Neuronal stem cell (in vitro differentiated cells): ENCODE results near the gene WDR72.

Source experiments
- DNase-seq: peaks from one replicate; pipeline ENCODE4 v3.0.0-alpha.2; 2013; ENCODE audit warnings: low spot score
- H2AFZ ChIP-seq: one replicate; pipeline ENCODE4 v1.6.1; 2013; ENCODE audit warnings: mild to moderate bottlenecking, low read length, inconsistent platforms
- H2AK5ac ChIP-seq: 2 replicates; pipeline ENCODE4 v1.6.1; 2013; ENCODE audit warnings: low read depth, mild to moderate bottlenecking, inconsistent platforms, low read length, moderate library complexity, mixed read lengths
- H2BK120ac ChIP-seq: 2 replicates; pipeline ENCODE4 v1.6.1; 2013; ENCODE audit warnings: low read depth, mild to moderate bottlenecking, inconsistent platforms, low read length, moderate library complexity, mixed read lengths
- H2BK12ac ChIP-seq: one replicate; pipeline ENCODE4 v1.6.1; 2013; ENCODE audit warnings: low read length, inconsistent platforms
- H2BK15ac ChIP-seq: 2 replicates; pipeline ENCODE4 v1.6.1; 2013; ENCODE audit warnings: mild to moderate bottlenecking, low read length, inconsistent platforms, mixed read lengths
- H2BK5ac ChIP-seq: one replicate; pipeline ENCODE4 v1.6.1; 2013; ENCODE audit warnings: inconsistent platforms, mild to moderate bottlenecking, low read length, moderate library complexity
- H3K14ac ChIP-seq: one replicate; pipeline ENCODE4 v1.6.1; 2013; ENCODE audit warnings: low read length, inconsistent platforms
- H3K18ac ChIP-seq: 2 replicates; pipeline ENCODE4 v1.6.1; 2013; ENCODE audit warnings: low read length, inconsistent platforms
- H3K23ac ChIP-seq: 2 replicates; pipeline ENCODE4 v1.6.1; 2013; ENCODE audit warnings: low read depth, mild to moderate bottlenecking, mixed read lengths, low read length, inconsistent platforms; ENCODE audit not compliant: poor library complexity
- H3K27ac ChIP-seq: replicated peaks from 3 replicates; pipeline ENCODE4 v1.5.1; 2013; ENCODE audit warnings: low read length, inconsistent platforms
- H3K27me3 ChIP-seq, 3 experiments: 2 replicates each; pipeline ENCODE4 v1.6.1; 2013; ENCODE audit warnings: low read length in 3 of 3, mild to moderate bottlenecking in 2 of 3, inconsistent platforms in 1 of 3, low read depth in 1 of 3, mixed read lengths in 1 of 3, moderate library complexity in 1 of 3; ENCODE audit not compliant: control insufficient read depth in 3 of 3, insufficient read depth in 3 of 3
- H3K36me3 ChIP-seq, 2 donors: replicated peaks in 1 of 2; 2 replicates each; pipeline ENCODE4 v1.6.1; 2013; ENCODE audit warnings: low read length in 2 of 2; ENCODE audit not compliant: control insufficient read depth in 2 of 2, insufficient read depth in 2 of 2
- H3K4ac ChIP-seq: 2 replicates; pipeline ENCODE4 v1.6.1; 2013; ENCODE audit warnings: inconsistent platforms, mild to moderate bottlenecking, low read length, moderate library complexity
- H3K4me1 ChIP-seq, 2 donors: 1 replicate in 1 of 2; 2 replicates in 1 of 2; pipeline ENCODE4 v1.6.1; 2013; ENCODE audit warnings: low read length in 2 of 2, low read depth in 1 of 2; ENCODE audit not compliant: control insufficient read depth in 2 of 2, insufficient read depth in 1 of 2
- H3K4me2 ChIP-seq: one replicate; pipeline ENCODE4 v1.6.1; 2013; ENCODE audit warnings: mild to moderate bottlenecking, low read length, inconsistent platforms; ENCODE audit not compliant: insufficient read depth, poor library complexity, severe bottlenecking
- H3K4me3 ChIP-seq, 2 donors: 2 replicates each; pipeline ENCODE4 v1.5.1; 2013; ENCODE audit warnings: low read length in 2 of 2, mild to moderate bottlenecking in 2 of 2, inconsistent platforms in 1 of 2, moderate library complexity in 1 of 2
- H3K79me1 ChIP-seq: one replicate; pipeline ENCODE4 v1.6.1; 2013; ENCODE audit warnings: low read depth, mild to moderate bottlenecking, inconsistent platforms, low read length, moderate library complexity
- H3K9ac ChIP-seq: one replicate; pipeline ENCODE4 v1.6.1; 2013; ENCODE audit warnings: mild to moderate bottlenecking, low read depth, low read length, inconsistent platforms; ENCODE audit not compliant: poor library complexity
- H3K9me3 ChIP-seq, 2 donors: replicated peaks in 1 of 2; 2 replicates each; pipeline versions ENCODE3 to v1.6.1; 2013; ENCODE audit warnings: low read length in 2 of 2, mild to moderate bottlenecking in 2 of 2, inconsistent platforms in 1 of 2, low read depth in 1 of 2, mixed read lengths in 1 of 2, moderate library complexity in 1 of 2; ENCODE audit not compliant: control insufficient read depth in 2 of 2, insufficient read depth in 1 of 2
- H4K8ac ChIP-seq: one replicate; pipeline ENCODE4 v1.6.1; 2013; ENCODE audit warnings: low read depth, mild to moderate bottlenecking, inconsistent platforms, low read length, moderate library complexity
- H4K91ac ChIP-seq: one replicate; pipeline ENCODE4 v1.6.1; 2013; ENCODE audit warnings: low read length, low read depth, mild to moderate bottlenecking, inconsistent platforms; ENCODE audit not compliant: poor library complexity
- WGBS, 2 donors: extraction: QIAGEN DNeasy Blood & Tissue Kit; methylation state at CpG; one replicate each; pipeline ENCODE4 v1.1.7; 2013; ENCODE audit warnings: missing lambda C conversion rate in 2 of 2, mixed read lengths in 1 of 2; ENCODE audit not compliant: insufficient read length in 2 of 2, insufficient replicate concordance in 1 of 2; ENCODE audit errors: extremely low coverage in 2 of 2; 5-methylcytosine and 5-hydroxymethylcytosine counted together

Gene WDR72

GRCh38 chr15:53472883-53473282 lies 286.6 kb downstream of the WDR72 start:
- Histone ChIP-seq H3K14ac (no peak overlapping the region), H2BK5ac (no peak overlapping the region), H2AFZ (no peak overlapping the region), H4K91ac (no peak overlapping the region), H3K23ac (no peak overlapping the region), H3K79me1 (no peaks in the 10 kb centered on the region), H3K27me3 (no peaks in the 10 kb centered on the region), H3K4me3 (no peak overlapping the region), H4K8ac (no peak overlapping the region), H2BK120ac (no peak overlapping the region), H3K4me1 (no peaks in the 10 kb centered on the region), H3K36me3 (no peaks in the 10 kb centered on the region), H2AK5ac (no peak overlapping the region), H3K9me3 (no peaks in the 10 kb centered on the region), H2BK15ac (no peak overlapping the region), H3K4me2 (no peak overlapping the region), H2BK12ac (no peak overlapping the region), H3K18ac (no peak overlapping the region), H3K27ac (no peak overlapping the region), H3K4ac (no peak overlapping the region), H3K9ac (no peak overlapping the region)
- no peak for DNase-seq
- WGBS, 2 donors = no CpG with 5 or more reads among the region's 5 CpGs

- H2BK5ac ChIP-seq = no peak overlapping the region
- no peak overlapping the region for H3K14ac ChIP-seq
- H3K4me1 ChIP-seq = no peaks in the 10 kb centered on the region
- no peak overlapping the region for H3K4me3 ChIP-seq
- H2BK15ac ChIP-seq = no peak overlapping the region
- no peak overlapping the region for H2AK5ac ChIP-seq
- no peak for DNase-seq
- no peaks in the 10 kb centered on the region for H3K27me3 ChIP-seq
- no CpG with 5 or more reads among the region's 3 CpGs for WGBS, 2 donors
- no peaks in the 10 kb centered on the region for H3K9me3 ChIP-seq
- no peaks in the 10 kb centered on the region for H3K36me3 ChIP-seq
- no peaks in the 10 kb centered on the region for H3K79me1 ChIP-seq
- H2BK120ac ChIP-seq = no peak overlapping the region
- no peak overlapping the region for H4K91ac ChIP-seq
- H3K27ac ChIP-seq = no peak overlapping the region
- H3K4me2 ChIP-seq = no peak overlapping the region
- no peak overlapping the region for H3K18ac ChIP-seq
- H4K8ac ChIP-seq = no peak overlapping the region
- no peak overlapping the region for H2AFZ ChIP-seq
- no peak overlapping the region for H2BK12ac ChIP-seq
- H3K23ac ChIP-seq = no peak overlapping the region
- H3K4ac ChIP-seq = no peak overlapping the region
- no peak overlapping the region for H3K9ac ChIP-seq
Observed at GRCh38 chr15:53472210-53472609, 287.3 kb downstream of the WDR72 start.

GRCh38 chr15:53470743-53471142 lies 288.7 kb downstream of the WDR72 start:
- H3K4me1 ChIP-seq = no peaks in the 10 kb centered on the region
- H4K8ac ChIP-seq = no peak overlapping the region
- no peak overlapping the region for H3K18ac ChIP-seq
- H3K27ac ChIP-seq = no peak overlapping the region
- no peak overlapping the region for H2BK12ac ChIP-seq
- no CpG with 5 or more reads among the region's 4 CpGs for WGBS, 2 donors
- H3K4me2 ChIP-seq = no peak overlapping the region
- peaks cover 0 to 5% (median 0%) of the 10 kb centered on the region in 3 experiments for H3K27me3 ChIP-seq
- no peaks in the 10 kb centered on the region for H3K36me3 ChIP-seq
- H3K9ac ChIP-seq = no peak overlapping the region
- no peak overlapping the region for H2BK15ac ChIP-seq
- no peak overlapping the region for H2AK5ac ChIP-seq
- H3K14ac ChIP-seq = no peak overlapping the region
- H4K91ac ChIP-seq = no peak overlapping the region
- H2AFZ ChIP-seq = no peak overlapping the region
- H3K79me1 ChIP-seq = no peaks in the 10 kb centered on the region
- H2BK5ac ChIP-seq = no peak overlapping the region
- no peak for DNase-seq
- H3K4me3 ChIP-seq = no peak overlapping the region
- no peaks in the 10 kb centered on the region for H3K9me3 ChIP-seq
- H3K23ac ChIP-seq = no peak overlapping the region
- H3K4ac ChIP-seq = no peak overlapping the region
- no peak overlapping the region for H2BK120ac ChIP-seq

GRCh38 chr15:53469422-53469821 lies 290.0 kb downstream of the WDR72 start:
- DNase-seq = no peak
- Histone ChIP-seq H4K91ac (no peak overlapping the region), H3K79me1 (no peaks in the 10 kb centered on the region), H3K23ac (no peak overlapping the region), H3K9me3 (no peaks in the 10 kb centered on the region), H3K18ac (no peak overlapping the region), H2BK12ac (no peak overlapping the region), H3K36me3 (no peaks in the 10 kb centered on the region), H3K27ac (no peak overlapping the region), H2BK15ac (no peak overlapping the region), H2AK5ac (no peak overlapping the region), H2BK120ac (no peak overlapping the region), H3K4ac (no peak overlapping the region), H4K8ac (no peak overlapping the region), H3K4me1 (no peaks in the 10 kb centered on the region), H2BK5ac (no peak overlapping the region), H3K27me3 (peaks cover 0 to 8% (median 0%) of the 10 kb centered on the region in 3 experiments), H3K9ac (no peak overlapping the region), H3K4me3 (no peak overlapping the region), H2AFZ (no peak overlapping the region), H3K14ac (no peak overlapping the region), H3K4me2 (no peak overlapping the region)
- no CpG with 5 or more reads among the region's 2 CpGs for WGBS, 2 donors
